K562 (cell line): ENCODE data around the gene SOX6. TPM values are rescaled to one million over a fixed set of nuclear protein-coding genes. Genes with fewer than 3 reads are reported as not detected.
A peak's percentile ranks its signal among the peaks of the same experiment; 100 is the strongest.

Source experiments
- ARNT ChIP-seq, 2 experiments: fragments of 450-650 bp; IDR thresholded peaks; 2 replicates each; pipeline ENCODE4 v1.6.1; 2016; ENCODE audit warnings: mild to moderate bottlenecking in 1 of 2
- BHLHE40 ChIP-seq: IDR thresholded peaks from 2 replicates; pipeline ENCODE4 v1.6.1; 2011; ENCODE audit warnings: low read length, improper control_type of control experiment
- CREB3L1 ChIP-seq: fragments of 450-650 bp; IDR thresholded peaks from 2 replicates; pipeline ENCODE4 v1.6.1; 2014; ENCODE audit warnings: low read depth, mild to moderate bottlenecking, moderate library complexity, borderline replicate concordance
- CTBP1 ChIP-seq: fragments of 450-650 bp; IDR thresholded peaks from 2 replicates; pipeline ENCODE4 v1.6.1; 2016; ENCODE audit warnings: borderline replicate concordance
- E2F5 ChIP-seq: sonication (generic); formaldehyde crosslinking; IDR thresholded peaks from 2 replicates; pipeline ENCODE4 v1.8.0; 2022; ENCODE audit warnings: mild to moderate bottlenecking, missing genetic modification reagents
- MNT ChIP-seq, 2 experiments: fragments of 450-650 bp; conservative IDR thresholded peaks; 2 replicates each; pipeline ENCODE4 v1.6.1; 2017; ENCODE audit warnings: mild to moderate bottlenecking in 2 of 2, moderate library complexity in 2 of 2
- SMARCE1 ChIP-seq: fragments of 450-650 bp; IDR thresholded peaks from 2 replicates; pipeline ENCODE4 v1.7.1; 2016; ENCODE audit warnings: mild to moderate bottlenecking
- SPI1 ChIP-seq: IDR thresholded peaks from 2 replicates; pipeline ENCODE4 v1.6.1; 2011; ENCODE audit warnings: low read depth, low read length, control low read depth, borderline replicate concordance
- SRF ChIP-seq, 2 experiments: fragments of 250-450, 450-650 bp in 1 of 2; sonication (Bioruptor Pico) in 1 of 2; sonication (generic) in 1 of 2; formaldehyde crosslinking; IDR thresholded peaks; 2 replicates each; pipeline versions ENCODE4 v1.5.0 to v1.5.1; 2020 to 2022; ENCODE audit warnings: mild to moderate bottlenecking in 1 of 2, missing genetic modification reagents in 1 of 2
- STAT5B ChIP-seq: fragments of 250-450 bp; sonication (Bioruptor Pico); IDR thresholded peaks from 2 replicates; pipeline ENCODE4 v1.8.0; 2021; ENCODE audit warnings: mild to moderate bottlenecking, inconsistent platforms
- TAF1 ChIP-seq: IDR thresholded peaks from 2 replicates; pipeline ENCODE4 v1.6.1; 2011; ENCODE audit warnings: mild to moderate bottlenecking, low read length, moderate library complexity; ENCODE audit not compliant: insufficient read depth, control insufficient read depth, severe bottlenecking; ENCODE audit errors: extremely low read depth
- ZSCAN29 ChIP-seq: fragments of 450-650 bp; IDR thresholded peaks from 2 replicates; pipeline ENCODE4 v1.6.1; 2017
- polyA plus RNA-seq, 8 experiments: library from polyadenylated mRNA; depleted of rRNA in 4 of 8; stranded (reverse) in 5 of 8; unstranded in 3 of 8; fragments of >200 nt; fragmentation: Nextera tagmentation in 2 of 8; fragmentation: Illumina TruSeq in 1 of 8; extraction: Ambion mirVana in 2 of 8; extraction: Trizol in 1 of 8; gene quantifications; 2 replicates each; pipeline versions ENCODE4 v1.2.1 to v1.2.3, GENCODE V29; 2011 to 2014; ENCODE audit warnings: inconsistent platforms in 1 of 8, missing spikeins in 1 of 8
- total RNA-seq, 7 experiments: library from RNA; depleted of rRNA in 6 of 7; stranded (reverse); fragments of >200 nt in 6 of 7; fragmentation: Illumina TruSeq in 2 of 7; extraction: Trizol in 2 of 7; gene quantifications; 2 replicates each; pipeline versions ENCODE4 v1.2.1 to v1.2.3, GENCODE V29; 2011 to 2021; ENCODE audit warnings: low replicate concordance in 1 of 7
- TF ChIP-seq, protein P1 (sequence below), 2 experiments: fragments of 450-650 bp; IDR thresholded peaks; 2 replicates each; pipeline ENCODE4 v1.6.1; 2016; ENCODE audit warnings: mild to moderate bottlenecking in 2 of 2, borderline replicate concordance in 1 of 2, low read depth in 1 of 2, moderate library complexity in 1 of 2
- TF ChIP-seq, protein P2 (sequence below): fragments of 450-650 bp; IDR thresholded peaks from 2 replicates; pipeline ENCODE4 v1.6.1; 2016; ENCODE audit warnings: antibody characterized with exemption

The SOX6 gene
- total and polyA plus RNA-seq, 9 of the 15 experiments (the other 6 are each of a cell fraction or from before 2014, with no cell fraction given) = 0.89 to 8.7 (median 5.7) TPM

DNA sequence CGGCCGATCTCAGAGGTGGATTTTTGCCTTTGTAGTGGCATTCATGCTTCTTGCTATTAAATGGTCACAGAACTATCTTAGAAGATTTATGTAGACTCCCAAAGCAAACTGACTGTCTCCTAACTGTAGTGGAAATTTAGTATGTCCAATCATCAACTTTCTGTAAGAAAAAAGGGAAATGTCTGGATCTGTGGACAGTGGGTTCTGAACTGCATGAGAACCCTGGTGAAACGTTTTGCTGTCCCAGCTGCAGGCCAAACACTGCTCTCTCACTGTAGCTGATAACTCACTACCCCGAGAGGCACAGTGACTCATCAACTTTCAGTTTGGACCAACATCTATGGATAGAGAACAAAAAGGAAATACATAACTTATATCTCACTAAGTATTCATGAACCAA lies 387.1 kb downstream of the SOX6 start (continued):
- TF ChIP-seq ARNT (IDR thresholded peaks at IDR 0.05) = no peak
- peak; percentile 35; the same call in 1 of the 2 replicates for TF ChIP-seq BHLHE40
- TF ChIP-seq SRF (CRISPR knock-in tag; IDR thresholded peaks at IDR 0.05) = no peak
- TF ChIP-seq ZSCAN29 = 0 out of 2 replicates have a peak, but pooled peaks have one; percentile 43
- TF ChIP-seq SPI1 = 0 out of 2 replicates have a peak, but pooled peaks have one; percentile 22
- 0 out of 4 replicates have a peak, but pooled peaks of 1 of the 2 experiments have one; percentile 17 for TF ChIP-seq MNT (conservative IDR thresholded peaks at IDR 0.05)
- peak; percentile 66 for TF ChIP-seq SMARCE1
- TF ChIP-seq E2F5 (CRISPR knock-in tag) = no peak
- peak; percentile 38; the same call in 1 of the 2 replicates for TF ChIP-seq CREB3L1
- TF ChIP-seq, protein P1, sequence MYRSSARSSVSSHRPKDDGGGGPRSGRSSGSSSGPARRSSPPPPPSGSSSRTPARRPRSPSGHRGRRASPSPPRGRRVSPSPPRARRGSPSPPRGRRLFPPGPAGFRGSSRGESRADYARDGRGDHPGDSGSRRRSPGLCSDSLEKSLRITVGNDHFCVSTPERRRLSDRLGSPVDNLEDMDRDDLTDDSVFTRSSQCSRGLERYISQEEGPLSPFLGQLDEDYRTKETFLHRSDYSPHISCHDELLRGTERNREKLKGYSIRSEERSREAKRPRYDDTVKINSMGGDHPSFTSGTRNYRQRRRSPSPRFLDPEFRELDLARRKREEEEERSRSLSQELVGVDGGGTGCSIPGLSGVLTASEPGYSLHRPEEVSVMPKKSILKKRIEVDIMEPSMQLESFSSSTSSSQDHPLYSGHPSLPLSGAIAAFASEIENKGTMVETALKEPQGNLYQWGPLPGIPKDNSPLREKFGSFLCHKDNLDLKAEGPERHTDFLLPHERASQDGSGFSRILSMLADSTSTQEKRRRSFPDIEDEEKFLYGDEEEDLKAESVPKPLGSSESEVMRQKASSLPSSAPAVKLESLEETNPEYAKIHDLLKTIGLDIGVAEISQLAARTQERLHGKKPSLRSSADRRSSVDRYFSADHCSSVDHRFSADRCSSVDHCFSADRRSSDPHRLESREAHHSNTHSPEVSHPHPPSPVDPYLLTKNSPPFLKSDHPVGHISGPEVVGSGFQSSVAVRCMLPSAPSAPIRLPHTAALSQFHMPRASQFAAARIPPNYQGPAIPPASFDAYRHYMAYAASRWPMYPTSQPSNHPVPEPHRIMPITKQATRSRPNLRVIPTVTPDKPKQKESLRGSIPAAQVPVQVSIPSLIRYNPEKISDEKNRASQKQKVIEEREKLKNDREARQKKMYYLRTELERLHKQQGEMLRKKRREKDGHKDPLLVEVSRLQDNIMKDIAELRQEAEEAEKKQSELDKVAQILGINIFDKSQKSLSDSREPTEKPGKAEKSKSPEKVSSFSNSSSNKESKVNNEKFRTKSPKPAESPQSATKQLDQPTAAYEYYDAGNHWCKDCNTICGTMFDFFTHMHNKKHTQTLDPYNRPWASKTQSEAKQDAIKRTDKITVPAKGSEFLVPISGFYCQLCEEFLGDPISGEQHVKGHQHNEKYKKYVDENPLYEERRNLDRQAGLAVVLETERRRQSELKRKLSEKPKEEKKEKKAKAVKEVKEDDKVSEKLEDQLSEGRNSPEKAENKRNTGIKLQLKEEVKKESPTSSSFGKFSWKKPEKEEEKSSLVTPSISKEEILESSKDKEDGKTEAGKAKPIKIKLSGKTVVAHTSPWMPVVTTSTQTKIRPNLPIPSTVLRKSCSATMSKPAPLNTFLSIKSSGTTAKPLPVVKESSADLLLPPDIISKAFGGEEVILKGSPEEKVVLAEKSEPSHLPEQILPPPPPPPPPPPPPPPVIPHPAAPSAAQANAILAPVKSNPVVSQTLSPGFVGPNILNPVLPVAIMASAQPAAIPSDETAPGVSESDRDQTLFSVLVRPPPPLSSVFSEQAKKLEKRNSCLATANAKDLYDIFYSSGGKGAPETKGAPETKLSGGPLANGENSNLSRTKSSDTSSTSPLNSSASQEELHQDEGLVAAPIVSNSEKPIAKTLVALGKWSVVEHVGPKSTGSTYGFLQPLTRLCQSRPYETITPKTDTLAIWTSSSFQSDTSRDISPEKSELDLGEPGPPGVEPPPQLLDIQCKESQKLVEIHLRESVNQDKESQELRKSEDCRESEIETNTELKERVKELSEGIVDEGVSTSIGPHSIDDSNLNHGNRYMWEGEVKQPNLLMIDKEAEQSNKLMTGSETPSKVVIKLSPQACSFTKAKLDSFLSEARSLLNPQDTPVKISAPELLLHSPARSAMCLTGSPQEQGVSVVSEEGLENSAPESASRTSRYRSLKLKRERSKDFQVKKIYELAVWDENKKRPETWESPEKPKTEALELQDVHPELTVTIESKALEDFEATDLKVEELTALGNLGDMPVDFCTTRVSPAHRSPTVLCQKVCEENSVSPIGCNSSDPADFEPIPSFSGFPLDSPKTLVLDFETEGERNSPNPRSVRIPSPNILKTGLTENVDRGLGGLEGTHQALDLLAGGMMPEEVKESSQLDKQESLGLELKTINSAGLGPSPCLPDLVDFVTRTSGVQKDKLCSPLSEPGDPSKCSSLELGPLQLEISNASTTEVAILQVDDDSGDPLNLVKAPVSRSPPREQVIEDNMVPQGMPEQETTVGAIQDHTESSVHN (IDR thresholded peaks at IDR 0.05; ENCODE audit: borderline replicate concordance in 1 of 2, low read depth in 1 of 2) = peak in 1 of 2 experiments; percentile 55; a peak in 1 of 4 replicates
- peak; percentile 43; the same call in 1 of the 2 replicates for TF ChIP-seq CTBP1
- TF ChIP-seq, protein P2, sequence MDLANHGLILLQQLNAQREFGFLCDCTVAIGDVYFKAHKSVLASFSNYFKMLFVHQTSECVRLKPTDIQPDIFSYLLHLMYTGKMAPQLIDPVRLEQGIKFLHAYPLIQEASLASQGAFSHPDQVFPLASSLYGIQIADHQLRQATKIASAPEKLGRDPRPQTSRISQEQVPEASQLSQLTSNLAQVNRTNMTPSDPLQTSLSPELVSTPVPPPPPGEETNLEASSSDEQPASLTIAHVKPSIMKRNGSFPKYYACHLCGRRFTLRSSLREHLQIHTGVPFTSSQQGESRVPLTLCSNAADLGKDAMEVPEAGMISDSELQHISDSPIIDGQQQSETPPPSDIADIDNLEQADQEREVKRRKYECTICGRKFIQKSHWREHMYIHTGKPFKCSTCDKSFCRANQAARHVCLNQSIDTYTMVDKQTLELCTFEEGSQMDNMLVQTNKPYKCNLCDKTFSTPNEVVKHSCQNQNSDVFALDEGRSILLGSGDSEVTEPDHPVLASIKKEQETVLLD = no peak
- peak; percentile 76 for TF ChIP-seq TAF1
- no peak for TF ChIP-seq STAT5B
